AG04450 (cell line): ENCODE results near the gene SPON1. TPM values are rescaled to one million over a fixed set of nuclear protein-coding genes. Genes with fewer than 3 reads are reported as not detected.

Experiments used
- CTCF ChIA-PET: fragments of 300-600, 350-600 bp; formaldehyde crosslinking; extraction: SDS; loops from one replicate; lab custom pipeline; 2022; ENCODE audit warnings: antibody characterized with exemption, inconsistent platforms; lab: Charles Lee
- POLR2A ChIA-PET: fragments of 350-600 bp; formaldehyde crosslinking; extraction: SDS; loops from one replicate; lab custom pipeline; 2021; ENCODE audit warnings: antibody characterized with exemption, inconsistent platforms; lab: Yijun Ruan, JAX
- DNase-seq: peaks from one replicate; pipeline ENCODE4 v3.0.0-alpha.2; 2011; ENCODE audit warnings: low read depth, low spot score
- H3K27ac ChIP-seq: one replicate; pipeline ENCODE4 v1.5.1; 2012; ENCODE audit warnings: low read depth, low read length, control low read depth
- H3K27me3 ChIP-seq: one replicate; pipeline ENCODE4 v1.6.0; 2012; ENCODE audit warnings: low read length; ENCODE audit not compliant: control insufficient read depth, insufficient read depth
- H3K4me3 ChIP-seq: 2 replicates; pipeline ENCODE4 v1.5.1; 2011; ENCODE audit warnings: mild to moderate bottlenecking, low read depth, low read length, control low read depth
- H3K9me3 ChIP-seq: 2 replicates; pipeline ENCODE4 v1.5.1; 2012; ENCODE audit warnings: low read length; ENCODE audit not compliant: control insufficient read depth, insufficient read depth
- polyA plus RNA-seq: library from polyadenylated mRNA; depleted of rRNA; stranded (reverse); fragments of >200 nt; gene quantifications from 2 replicates; pipeline ENCODE4 v1.2.3, GENCODE V29; 2011
- TF ChIP-seq, protein P1 (sequence below): IDR thresholded peaks from 2 replicates; pipeline ENCODE4 v1.5.1; 2011; ENCODE audit warnings: low read depth, low read length, control low read depth, inconsistent platforms

Gene SPON1
- polyA plus RNA-seq, 1 experiment = 0.53 TPM

DNA sequence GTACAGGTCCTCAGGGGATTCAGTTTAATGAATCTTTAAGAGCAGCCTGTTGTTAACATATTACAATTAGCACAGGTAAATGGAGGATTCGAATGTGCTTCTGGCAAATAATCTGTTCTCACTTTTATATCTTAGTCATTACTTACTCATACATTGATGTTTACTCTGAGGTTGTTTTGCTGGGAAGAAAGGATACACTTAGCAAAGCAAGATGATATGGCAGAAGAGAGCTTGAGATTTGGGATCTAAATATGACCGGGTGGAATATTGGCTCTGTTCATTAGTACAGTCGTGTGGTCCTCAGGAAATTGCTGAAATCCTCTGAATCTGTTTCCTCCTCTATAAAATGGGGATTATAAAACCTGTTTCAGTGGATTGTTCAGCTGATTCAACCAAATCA, 59.7 kb downstream of the SPON1 start:
- Histone ChIP-seq H3K9me3 (no peaks in the 10 kb centered on the region), H3K27ac (no peak overlapping the region), H3K27me3 (no peaks in the 10 kb centered on the region), H3K4me3 (no peak overlapping the region)
- CTCF ChIA-PET = interaction anchor here (0.7 kb wide), 1 partner anchor 126 kb away, joined by 3 read pairs; no protein-coding TSS in a partner anchor
- TF ChIP-seq, protein P1, sequence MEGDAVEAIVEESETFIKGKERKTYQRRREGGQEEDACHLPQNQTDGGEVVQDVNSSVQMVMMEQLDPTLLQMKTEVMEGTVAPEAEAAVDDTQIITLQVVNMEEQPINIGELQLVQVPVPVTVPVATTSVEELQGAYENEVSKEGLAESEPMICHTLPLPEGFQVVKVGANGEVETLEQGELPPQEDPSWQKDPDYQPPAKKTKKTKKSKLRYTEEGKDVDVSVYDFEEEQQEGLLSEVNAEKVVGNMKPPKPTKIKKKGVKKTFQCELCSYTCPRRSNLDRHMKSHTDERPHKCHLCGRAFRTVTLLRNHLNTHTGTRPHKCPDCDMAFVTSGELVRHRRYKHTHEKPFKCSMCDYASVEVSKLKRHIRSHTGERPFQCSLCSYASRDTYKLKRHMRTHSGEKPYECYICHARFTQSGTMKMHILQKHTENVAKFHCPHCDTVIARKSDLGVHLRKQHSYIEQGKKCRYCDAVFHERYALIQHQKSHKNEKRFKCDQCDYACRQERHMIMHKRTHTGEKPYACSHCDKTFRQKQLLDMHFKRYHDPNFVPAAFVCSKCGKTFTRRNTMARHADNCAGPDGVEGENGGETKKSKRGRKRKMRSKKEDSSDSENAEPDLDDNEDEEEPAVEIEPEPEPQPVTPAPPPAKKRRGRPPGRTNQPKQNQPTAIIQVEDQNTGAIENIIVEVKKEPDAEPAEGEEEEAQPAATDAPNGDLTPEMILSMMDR = no peak
- DNase-seq = no peak
- POLR2A ChIA-PET = no interaction called here

DNA sequence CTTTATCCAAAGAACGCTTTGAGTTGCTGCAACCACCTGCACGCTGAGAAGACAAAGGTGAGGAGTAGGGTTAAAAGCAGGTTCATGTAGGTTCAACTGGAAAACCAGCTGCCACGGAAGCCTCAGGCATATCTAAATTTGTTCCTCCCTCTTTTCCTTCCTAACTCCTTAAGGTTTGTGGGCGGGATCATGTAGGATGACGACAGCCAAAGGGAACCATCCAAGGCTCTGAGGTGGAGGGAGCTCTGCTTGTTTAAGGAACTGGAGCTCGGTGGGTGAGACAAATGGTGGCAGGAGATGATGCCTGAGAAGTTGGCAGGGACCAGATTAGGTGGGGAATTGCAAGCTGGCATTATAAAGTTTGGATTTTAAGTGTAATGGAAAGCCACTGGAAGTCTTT, 60.3 kb downstream of the SPON1 start:
- no peak for DNase-seq
- Histone ChIP-seq H3K9me3 (no peaks in the 10 kb centered on the region), H3K27ac (no peak overlapping the region), H3K27me3 (no peaks in the 10 kb centered on the region), H3K4me3 (no peak overlapping the region)
- TF ChIP-seq, protein P1 = no peak
- CTCF ChIA-PET = interaction anchor here (0.7 kb wide), 1 partner anchor 126 kb away, joined by 3 read pairs; no protein-coding TSS in a partner anchor
- POLR2A ChIA-PET = no interaction called here

DNA sequence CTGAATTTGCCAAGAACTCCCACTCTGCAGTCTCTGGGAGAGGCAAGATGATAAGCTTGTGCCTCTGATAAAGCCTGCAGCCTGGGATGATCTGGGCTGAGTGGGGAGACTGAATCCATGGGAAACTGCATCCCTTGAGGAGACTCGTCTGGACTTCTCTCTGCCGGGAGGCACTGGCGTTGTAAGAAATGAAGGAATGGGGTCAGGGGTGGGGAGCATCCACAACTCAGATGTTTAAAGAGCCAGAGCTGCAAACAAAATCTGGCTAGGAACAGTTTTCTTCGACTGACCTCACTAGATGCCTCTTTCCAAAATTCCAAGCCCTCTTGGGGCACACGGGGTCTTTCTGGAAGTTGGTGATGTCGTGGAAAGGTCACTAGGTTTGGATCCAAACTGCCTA, 64.4 kb downstream of the SPON1 start:
- CTCF ChIA-PET = interaction anchor here (0.9 kb wide), 1 partner anchor 122 kb away, joined by 3 read pairs; no protein-coding TSS in a partner anchor
- POLR2A ChIA-PET = interaction anchor here (0.8 kb wide), 1 partner anchor 42 kb away, joined by 3 read pairs; no protein-coding TSS in a partner anchor

DNA sequence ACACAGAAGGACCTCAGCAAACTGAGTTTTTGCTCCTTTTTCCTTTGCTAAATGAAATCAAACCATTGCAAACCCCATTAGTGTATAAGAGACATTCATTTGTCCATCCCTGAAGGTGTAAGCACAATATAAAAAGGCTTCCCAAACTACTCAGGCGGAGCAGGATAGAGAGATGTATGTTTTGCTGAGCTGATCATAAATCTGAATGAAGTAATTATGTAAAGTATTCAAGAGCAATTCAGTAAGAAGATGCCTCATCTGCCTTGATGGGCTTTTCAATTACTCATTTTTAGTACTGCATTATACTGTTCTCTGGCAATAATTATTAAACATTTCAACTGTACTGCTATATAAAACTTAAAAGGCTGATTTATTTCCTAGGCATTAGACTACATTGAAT, 65.0 kb downstream of the SPON1 start:
- no peak overlapping the region for H3K4me3 ChIP-seq
- no peaks in the 10 kb centered on the region for H3K27me3 ChIP-seq
- no peak overlapping the region for H3K27ac ChIP-seq
- H3K9me3 ChIP-seq = no peaks in the 10 kb centered on the region
- ChIA-PET CTCF (interaction anchor here (0.9 kb wide), 2 partner anchors 121 to 881 kb away, joined by 3 read pairs; no protein-coding TSS in a partner anchor), POLR2A (interaction anchor here (0.8 kb wide), 1 partner anchor 42 kb away, joined by 3 read pairs; no protein-coding TSS in a partner anchor)
- TF ChIP-seq, protein P1 = no peak
- DNase-seq = no peak

More for the DNA sequence above, 64.4 kb downstream of the SPON1 start:
- no peak for DNase-seq
- H3K9me3 ChIP-seq = no peaks in the 10 kb centered on the region
- H3K27ac ChIP-seq = no peak overlapping the region
- TF ChIP-seq, protein P1 = no peak
- no peaks in the 10 kb centered on the region for H3K27me3 ChIP-seq
- no peak overlapping the region for H3K4me3 ChIP-seq

DNA sequence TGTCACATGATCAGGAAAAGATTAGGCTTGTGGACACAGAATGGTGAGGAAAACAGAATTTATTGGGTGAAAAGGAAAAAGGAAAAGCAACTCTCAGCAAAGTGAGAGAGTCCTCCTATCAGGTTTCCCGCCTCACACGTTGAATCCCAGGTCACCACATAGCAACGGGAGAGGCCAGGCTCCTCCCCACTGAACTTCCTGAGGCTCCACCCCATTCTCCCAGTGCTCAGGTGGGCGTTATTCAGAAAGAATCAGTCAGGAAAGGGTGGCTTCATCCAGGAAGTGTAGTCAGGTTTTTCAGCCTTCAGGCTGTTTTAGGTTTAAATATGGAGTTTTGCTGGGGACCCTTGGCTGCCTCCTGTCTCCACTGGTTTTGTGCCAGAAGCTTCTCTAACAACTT, 66.9 kb downstream of the SPON1 start:
- TF ChIP-seq, protein P1 = no peak
- H3K27ac ChIP-seq = peak overlapping the region; percentile 23
- ChIA-PET CTCF (no interaction called here), POLR2A (no interaction called here)
- no peaks in the 10 kb centered on the region for H3K9me3 ChIP-seq
- no peaks in the 10 kb centered on the region for H3K27me3 ChIP-seq
- H3K4me3 ChIP-seq = no peak overlapping the region
- DNase-seq = no peak
